Osteoblast (primary cell): ENCODE results near the gene BCL2L11. TPM values are rescaled to one million over a fixed set of nuclear protein-coding genes. Genes with fewer than 3 reads are reported as not detected.
A peak's percentile ranks its signal among the peaks of the same experiment; 100 is the strongest.

Experiments used
- DNase-seq: peaks from one replicate; pipeline ENCODE4 v3.0.0; 2011; ENCODE audit warnings: low spot score, mixed read lengths; ENCODE audit not compliant: insufficient read length; ENCODE audit errors: missing footprints
- H2AFZ ChIP-seq: 2 replicates; pipeline ENCODE4 v1.6.0; 2011; ENCODE audit warnings: mild to moderate bottlenecking, low read length
- H3K27ac ChIP-seq: 2 replicates; pipeline ENCODE4 v1.5.1; 2011; ENCODE audit warnings: mild to moderate bottlenecking, low read depth, low read length, moderate library complexity
- H3K27me3 ChIP-seq: 2 replicates; pipeline ENCODE4 v1.6.0; 2012; ENCODE audit warnings: mild to moderate bottlenecking, control low read depth, inconsistent platforms, low read length, moderate library complexity; ENCODE audit not compliant: insufficient read depth
- H3K36me3 ChIP-seq: 2 replicates; pipeline ENCODE4 v1.5.1; 2011; ENCODE audit warnings: mild to moderate bottlenecking, low read length, control low read depth, moderate library complexity; ENCODE audit not compliant: insufficient read depth
- H3K4me1 ChIP-seq: 2 replicates; pipeline ENCODE4 v1.5.1; 2011; ENCODE audit warnings: mild to moderate bottlenecking, low read length, control low read depth, moderate library complexity; ENCODE audit not compliant: insufficient read depth
- H3K4me2 ChIP-seq: 2 replicates; pipeline ENCODE4 v1.6.0; 2011; ENCODE audit warnings: mild to moderate bottlenecking, low read length; ENCODE audit not compliant: insufficient read depth
- H3K4me3 ChIP-seq: fragments of 200-600 bp; sonication (generic); 3 replicates; pipeline ENCODE4 v1.5.1; 2012; ENCODE audit warnings: mild to moderate bottlenecking, low read length, inconsistent platforms; ENCODE audit not compliant: insufficient read depth
- H3K79me2 ChIP-seq: 2 replicates; pipeline ENCODE4 v1.6.0; 2012; ENCODE audit warnings: mild to moderate bottlenecking, low read length, control low read depth, inconsistent platforms; ENCODE audit not compliant: insufficient read depth
- H3K9me3 ChIP-seq: 2 replicates; pipeline ENCODE4 v1.5.1; 2011; ENCODE audit warnings: low read depth, low read length, control low read depth
- H4K20me1 ChIP-seq: 2 replicates; pipeline ENCODE4 v1.6.0; 2012; ENCODE audit warnings: mild to moderate bottlenecking, low read length, control low read depth; ENCODE audit not compliant: insufficient read depth
- total RNA-seq: library from RNA; depleted of rRNA; stranded (reverse); fragments of >200 nt; gene quantifications from 2 replicates; pipeline ENCODE4 v1.2.3, GENCODE V29; 2012
- TF ChIP-seq, protein P1 (sequence below): IDR thresholded peaks from 2 replicates; pipeline ENCODE4 v1.5.1; 2011; ENCODE audit warnings: mild to moderate bottlenecking, low read depth, low read length, moderate library complexity; ENCODE audit errors: extremely low read depth

The BCL2L11 gene
- total RNA-seq, 1 donor = 8.0 TPM

DNA sequence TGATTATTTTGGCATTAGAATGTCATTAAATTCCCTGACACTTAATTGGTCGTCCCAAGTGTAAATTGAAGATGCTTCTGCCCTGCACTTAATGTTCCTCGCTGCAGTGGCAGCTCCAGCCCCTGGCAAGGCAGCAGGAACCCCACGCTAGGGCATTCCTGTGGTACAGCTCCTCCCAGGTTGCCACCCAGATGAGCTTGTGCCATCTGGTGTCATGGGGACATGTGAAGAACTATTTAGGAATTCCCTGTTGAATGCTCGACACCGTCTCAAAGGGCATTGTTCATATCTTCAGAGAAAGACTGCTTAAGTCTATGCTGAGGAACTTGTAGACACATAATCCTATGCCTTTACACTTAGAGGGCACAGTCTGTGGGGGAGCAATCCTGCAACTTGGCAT lies 38.9 kb downstream of the BCL2L11 start:
- no peaks in the 10 kb centered on the region for H3K9me3 ChIP-seq
- no peak overlapping the region for H3K27ac ChIP-seq
- peaks cover 21% of the 10 kb centered on the region for H3K4me1 ChIP-seq
- no peaks in the 10 kb centered on the region for H3K79me2 ChIP-seq
- H3K27me3 ChIP-seq = no peaks in the 10 kb centered on the region
- no peaks in the 10 kb centered on the region for H3K36me3 ChIP-seq
- TF ChIP-seq, protein P1, sequence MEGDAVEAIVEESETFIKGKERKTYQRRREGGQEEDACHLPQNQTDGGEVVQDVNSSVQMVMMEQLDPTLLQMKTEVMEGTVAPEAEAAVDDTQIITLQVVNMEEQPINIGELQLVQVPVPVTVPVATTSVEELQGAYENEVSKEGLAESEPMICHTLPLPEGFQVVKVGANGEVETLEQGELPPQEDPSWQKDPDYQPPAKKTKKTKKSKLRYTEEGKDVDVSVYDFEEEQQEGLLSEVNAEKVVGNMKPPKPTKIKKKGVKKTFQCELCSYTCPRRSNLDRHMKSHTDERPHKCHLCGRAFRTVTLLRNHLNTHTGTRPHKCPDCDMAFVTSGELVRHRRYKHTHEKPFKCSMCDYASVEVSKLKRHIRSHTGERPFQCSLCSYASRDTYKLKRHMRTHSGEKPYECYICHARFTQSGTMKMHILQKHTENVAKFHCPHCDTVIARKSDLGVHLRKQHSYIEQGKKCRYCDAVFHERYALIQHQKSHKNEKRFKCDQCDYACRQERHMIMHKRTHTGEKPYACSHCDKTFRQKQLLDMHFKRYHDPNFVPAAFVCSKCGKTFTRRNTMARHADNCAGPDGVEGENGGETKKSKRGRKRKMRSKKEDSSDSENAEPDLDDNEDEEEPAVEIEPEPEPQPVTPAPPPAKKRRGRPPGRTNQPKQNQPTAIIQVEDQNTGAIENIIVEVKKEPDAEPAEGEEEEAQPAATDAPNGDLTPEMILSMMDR = no peak
- H3K4me2 ChIP-seq = no peak overlapping the region
- H3K4me3 ChIP-seq = no peak overlapping the region
- no peak overlapping the region for H2AFZ ChIP-seq
- no peaks in the 10 kb centered on the region for H4K20me1 ChIP-seq
- DNase-seq = no peak

DNA sequence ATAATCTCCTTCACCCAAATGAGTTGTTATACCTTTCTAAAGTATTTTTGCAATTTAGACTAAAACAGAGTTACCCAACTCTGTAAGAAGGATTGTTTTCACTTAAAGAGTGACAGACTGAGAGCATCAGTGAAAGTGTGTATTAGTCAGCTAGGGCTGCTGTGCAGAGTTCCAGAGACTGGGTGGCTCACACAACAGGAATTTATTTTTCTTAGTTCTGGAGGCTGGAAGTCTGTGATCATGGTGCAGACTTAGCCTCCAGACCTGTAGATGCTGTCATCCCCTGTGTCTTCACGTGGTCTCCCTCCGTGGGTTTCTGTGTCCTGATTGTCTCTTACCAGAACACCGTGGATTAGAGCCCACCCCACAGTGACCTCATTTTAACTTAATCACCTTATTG lies 40.0 kb downstream of the BCL2L11 start:
- H3K4me3 ChIP-seq = no peak overlapping the region
- H3K36me3 ChIP-seq = no peaks in the 10 kb centered on the region
- no peaks in the 10 kb centered on the region for H3K9me3 ChIP-seq
- H3K4me2 ChIP-seq = peak overlapping the region; percentile 73
- H3K4me1 ChIP-seq = peaks cover 21% of the 10 kb centered on the region
- H3K27me3 ChIP-seq = no peaks in the 10 kb centered on the region
- H3K79me2 ChIP-seq = no peaks in the 10 kb centered on the region
- peak overlapping the region; percentile 61 for H3K27ac ChIP-seq
- peak; percentile 93 for DNase-seq
- H4K20me1 ChIP-seq = no peaks in the 10 kb centered on the region
- peak overlapping the region; percentile 56 for H2AFZ ChIP-seq
- TF ChIP-seq, protein P1 = no peak

DNA sequence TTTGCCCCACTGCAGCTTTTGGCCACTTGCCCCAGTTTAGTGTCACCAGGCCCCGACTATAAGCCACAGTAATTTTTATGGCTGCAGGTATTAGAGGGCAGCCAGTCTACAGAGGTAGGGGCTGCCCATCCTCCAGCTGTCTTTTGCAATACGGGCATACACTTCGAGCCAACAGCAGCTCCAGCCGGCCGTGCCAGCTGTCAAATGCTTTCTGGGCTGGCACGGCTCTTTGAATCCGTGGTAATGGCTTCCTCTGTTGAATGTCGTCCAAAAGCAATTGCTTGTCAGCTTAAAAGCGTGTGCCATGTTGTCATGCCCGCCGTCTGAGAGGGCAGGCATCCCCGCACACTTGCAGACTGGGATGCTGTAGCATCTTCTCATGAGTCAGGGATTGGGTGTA lies 41.3 kb downstream of the BCL2L11 start:
- no peaks in the 10 kb centered on the region for H4K20me1 ChIP-seq
- H3K4me2 ChIP-seq = no peak overlapping the region
- TF ChIP-seq, protein P1 = no peak

DNA sequence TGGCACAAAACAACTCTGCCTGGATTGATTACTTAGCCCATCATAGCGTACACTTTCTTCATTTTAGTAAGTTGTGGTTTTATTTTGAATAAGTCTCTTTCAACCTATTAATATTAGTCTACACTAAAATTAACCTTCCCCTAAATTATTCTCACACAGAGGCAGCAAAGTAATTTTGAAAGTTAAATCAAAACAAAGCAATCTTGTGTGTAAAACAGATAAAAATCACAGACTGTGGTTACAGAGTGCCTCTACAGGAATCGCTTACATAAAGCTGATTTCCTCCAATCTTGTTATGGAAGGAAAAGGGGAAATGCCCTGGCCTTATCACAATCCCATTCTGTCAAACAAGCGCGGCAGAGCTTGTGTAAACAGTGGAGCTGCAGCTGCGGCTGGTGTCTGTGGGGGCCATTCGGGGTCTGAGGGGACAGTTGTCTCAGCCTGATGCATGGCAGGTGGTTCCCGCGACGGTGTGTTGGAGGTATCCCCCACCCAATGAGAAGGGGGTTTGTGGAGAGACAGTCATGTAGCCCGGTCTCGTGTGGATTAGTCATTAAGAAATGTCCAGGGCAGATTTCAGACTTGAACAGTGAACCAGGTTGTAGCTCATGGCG lies 42.1 kb downstream of the BCL2L11 start:
- H3K27ac ChIP-seq = no peak overlapping the region
- H3K9me3 ChIP-seq = no peaks in the 10 kb centered on the region
- DNase-seq = no peak
- no peaks in the 10 kb centered on the region for H3K79me2 ChIP-seq
- no peaks in the 10 kb centered on the region for H4K20me1 ChIP-seq
- H3K4me2 ChIP-seq = no peak overlapping the region
- H3K36me3 ChIP-seq = no peaks in the 10 kb centered on the region
- TF ChIP-seq, protein P1 = no peak
- H3K27me3 ChIP-seq = no peaks in the 10 kb centered on the region
- H2AFZ ChIP-seq = no peak overlapping the region
- peaks cover 22% of the 10 kb centered on the region for H3K4me1 ChIP-seq
- H3K4me3 ChIP-seq = no peak overlapping the region

More for the DNA sequence above, 41.3 kb downstream of the BCL2L11 start:
- no peak for DNase-seq
- Histone ChIP-seq H3K4me1 (peaks cover 21% of the 10 kb centered on the region), H3K27me3 (no peaks in the 10 kb centered on the region), H2AFZ (no peak overlapping the region), H3K79me2 (no peaks in the 10 kb centered on the region), H3K36me3 (no peaks in the 10 kb centered on the region), H3K27ac (no peak overlapping the region), H3K4me3 (no peak overlapping the region), H3K9me3 (no peaks in the 10 kb centered on the region)
